Renal cortical epithelial cell (primary cell): ENCODE results near the gene GRAMD4. TPM values are rescaled to one million over a fixed set of nuclear protein-coding genes. Genes with fewer than 3 reads are reported as not detected.

ENCODE experiments used
- DNase-seq: peaks from one replicate; pipeline ENCODE4 v3.0.0-alpha.2; 2011; ENCODE audit warnings: low read depth
- total RNA-seq: library from RNA; depleted of rRNA; stranded (reverse); fragments of >200 nt; gene quantifications from 2 replicates; pipeline ENCODE4 v1.2.3, GENCODE V29; 2014

GRAMD4 gene
- total RNA-seq, 1 donor from 2014 or later = 55.1 TPM

GRCh38 chr22:46598737-46599424 is 21.3 kb upstream of the GRAMD4 start:
- DNase-seq = no peak

- no peak for DNase-seq
Measured at GRCh38 chr22:46600273-46600796, 19.9 kb upstream of the GRAMD4 start.

GRCh38 chr22:46602025-46602424 is 18.2 kb upstream of the GRAMD4 start:
- DNase-seq = no peak

- DNase-seq = no peak
Measured at GRCh38 chr22:46604306-46604690, 15.9 kb upstream of the GRAMD4 start.

- no peak for DNase-seq
Measured at GRCh38 chr22:46605117-46605516, 15.1 kb upstream of the GRAMD4 start.

- no peak for DNase-seq
Measured at GRCh38 chr22:46606886-46607285, 13.3 kb upstream of the GRAMD4 start.

- no peak for DNase-seq
Measured at GRCh38 chr22:46607483-46608114, 12.6 kb upstream of the GRAMD4 start.

GRCh38 chr22:46609175-46609690 is 11.0 kb upstream of the GRAMD4 start:
- DNase-seq = no peak

- no peak for DNase-seq
Measured at GRCh38 chr22:46609724-46610201, 10.4 kb upstream of the GRAMD4 start.

- no peak for DNase-seq
Measured at GRCh38 chr22:46610356-46610755, 9.8 kb upstream of the GRAMD4 start.

GRCh38 chr22:46611189-46611588 is 9.0 kb upstream of the GRAMD4 start:
- no peak for DNase-seq

- no peak for DNase-seq
Measured at GRCh38 chr22:46612341-46612903, 7.8 kb upstream of the GRAMD4 start.

GRCh38 chr22:46612904-46613605 is 7.1 kb upstream of the GRAMD4 start:
- DNase-seq = no peak

GRCh38 chr22:46613606-46614021 is 6.6 kb upstream of the GRAMD4 start:
- DNase-seq = peak; percentile 9

GRCh38 chr22:46614025-46614931 is 5.9 kb upstream of the GRAMD4 start:
- no peak for DNase-seq

GRCh38 chr22:46617207-46617985 is 2.8 kb upstream of the GRAMD4 start:
- DNase-seq = peak; percentile 65

- no peak for DNase-seq
Measured at GRCh38 chr22:46617986-46618647, 2.1 kb upstream of the GRAMD4 start.

- no peak for DNase-seq
Measured at GRCh38 chr22:46618667-46619066, 1.5 kb upstream of the GRAMD4 start.

- no peak for DNase-seq
Measured at GRCh38 chr22:46619240-46619829, 851 bp upstream of the GRAMD4 start.
